Activated T-cell treated with anti-CD3 and anti-CD28 coated beads for 4 hours (primary cell): Measurements from ENCODE around the gene FHIT.
"Not testable (repeated sequence)": the region's sequence is repeated elsewhere in the genome, so short reads cannot be mapped to it uniquely, and the experiment has no call there.

ENCODE experiments used
- DNase-seq: peaks from one replicate; pipeline ENCODE4 v3.0.0-alpha.2; 2020

The FHIT gene

GRCh38 chr3:61053781-61054496 is 197.3 kb downstream of the FHIT start:
- no peak for DNase-seq

DNA sequence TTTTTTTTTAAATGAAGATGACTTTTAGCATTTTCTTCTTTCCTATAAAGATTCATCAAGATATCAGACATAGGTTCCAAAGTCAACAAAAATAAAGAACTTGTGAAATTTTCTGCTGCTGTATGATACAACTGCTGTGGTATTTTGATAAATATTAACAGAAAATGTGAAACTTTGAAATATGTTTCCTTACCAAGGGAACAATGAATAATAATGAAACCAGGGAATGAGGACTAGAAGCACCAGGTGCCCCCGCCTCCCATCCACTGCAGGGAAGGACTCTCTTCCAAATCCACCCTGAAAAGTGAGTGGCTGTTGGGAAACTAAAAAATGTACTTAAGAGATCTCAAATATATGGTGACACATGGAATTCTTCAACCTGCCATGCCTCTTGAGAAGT is 198.4 kb downstream of the FHIT start:
- no peak for DNase-seq

DNA sequence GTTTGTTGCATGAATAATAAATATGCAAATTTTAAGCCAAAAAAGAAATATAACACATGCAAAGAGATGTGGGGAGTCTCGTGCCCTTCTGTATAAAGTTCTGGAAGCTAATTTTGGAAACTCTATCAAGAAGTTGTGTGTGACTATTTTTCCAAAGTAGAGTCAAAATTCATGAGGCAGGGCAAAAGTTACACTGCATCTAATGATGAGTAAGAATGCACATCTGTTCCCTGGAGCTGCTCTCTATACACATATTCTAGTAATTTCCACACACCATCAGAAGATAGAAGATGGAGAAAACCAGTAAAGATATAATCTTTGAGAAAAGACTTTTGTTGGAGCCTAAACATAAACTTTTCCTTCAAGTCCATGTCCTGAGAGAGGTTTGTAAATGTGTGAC is 199.6 kb downstream of the FHIT start:
- DNase-seq: no peak

- DNase-seq: not testable (repeated sequence)
These were observed 206.1 kb downstream of the FHIT start for GRCh38 chr3:61045169-61045568.

DNA sequence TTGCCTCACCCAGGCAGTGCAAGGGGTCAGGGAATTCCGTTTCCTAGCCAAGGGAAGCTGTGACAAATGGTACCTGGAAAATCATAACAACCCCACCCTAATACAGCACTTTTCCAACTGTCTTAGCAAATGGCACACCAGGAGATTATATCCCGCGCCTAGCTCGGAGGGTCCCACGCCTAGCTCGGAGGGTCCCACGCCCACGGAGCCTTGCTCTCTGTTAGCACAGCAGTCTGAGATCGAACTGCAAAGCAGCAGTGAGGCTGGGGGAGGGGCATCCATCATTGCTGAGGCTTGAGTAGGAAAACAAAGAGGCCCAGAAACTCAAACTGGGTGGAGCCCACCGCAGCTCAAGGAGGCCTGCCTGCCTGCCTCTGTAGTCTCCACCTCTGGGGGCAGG is 208.1 kb downstream of the FHIT start:
- no peak for DNase-seq

- no peak for DNase-seq
These were observed 210.6 kb downstream of the FHIT start for GRCh38 chr3:61040618-61041017.

GRCh38 chr3:61035573-61035972 is 215.7 kb downstream of the FHIT start:
- no peak for DNase-seq

- no peak for DNase-seq
These were observed 218.3 kb downstream of the FHIT start for GRCh38 chr3:61032991-61033390.

DNA sequence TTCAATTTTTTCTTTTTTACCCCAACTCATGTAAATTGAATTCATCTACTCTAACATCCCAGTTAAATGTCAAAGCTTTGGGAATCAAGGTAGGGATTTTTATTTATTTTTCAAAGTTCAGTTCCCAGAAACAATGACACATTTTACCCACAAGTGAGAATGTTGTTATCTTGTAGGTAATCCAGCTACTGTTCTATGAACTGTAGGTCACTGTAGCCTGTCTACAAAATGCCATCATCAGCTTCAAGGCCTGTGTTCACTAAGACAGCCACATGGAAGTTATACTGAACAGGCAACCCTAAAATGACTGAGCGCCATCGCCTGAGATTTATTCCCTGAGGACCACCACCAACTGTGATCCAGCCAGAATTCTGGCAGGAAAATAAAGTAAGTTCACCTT is 219.7 kb downstream of the FHIT start:
- no peak for DNase-seq

GRCh38 chr3:61030469-61031035 is 220.7 kb downstream of the FHIT start:
- no peak for DNase-seq

DNA sequence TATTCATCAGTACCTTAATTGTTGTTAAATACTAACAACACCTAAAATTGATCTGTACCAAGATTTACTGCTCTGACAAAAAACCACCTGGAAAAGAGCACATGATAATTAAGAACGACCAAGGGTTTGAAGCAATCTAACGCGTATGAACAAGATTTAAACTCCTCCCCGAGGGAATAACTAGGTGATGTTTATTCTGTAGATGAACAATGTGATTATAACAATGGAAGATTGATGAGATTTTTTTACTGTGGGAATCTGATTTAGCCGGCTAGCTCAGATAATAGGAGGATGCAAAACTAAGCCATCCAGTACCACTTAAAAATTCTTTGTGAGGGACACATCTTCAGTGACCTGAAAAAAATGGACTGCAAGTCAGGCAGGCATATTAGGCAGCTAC is 222.1 kb downstream of the FHIT start:
- DNase-seq: no peak

DNA sequence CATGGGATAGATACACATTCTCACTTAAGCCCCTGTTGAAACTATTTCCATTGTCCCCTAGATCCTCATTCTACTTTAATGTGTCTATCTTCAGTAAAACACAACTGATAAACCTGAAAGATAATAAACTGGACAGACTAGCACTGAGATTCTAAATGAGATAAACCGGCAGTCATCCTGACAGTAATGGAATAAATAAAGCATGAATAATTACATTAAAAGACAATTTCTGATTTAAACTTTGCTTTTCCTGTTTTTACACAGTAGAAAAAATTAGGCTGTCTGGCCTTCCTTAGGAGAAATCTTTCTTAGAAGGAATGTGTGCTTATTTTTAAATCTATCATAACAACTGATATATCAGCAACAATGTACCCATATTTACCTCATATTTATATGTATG is 232.4 kb downstream of the FHIT start:
- no peak for DNase-seq

DNA sequence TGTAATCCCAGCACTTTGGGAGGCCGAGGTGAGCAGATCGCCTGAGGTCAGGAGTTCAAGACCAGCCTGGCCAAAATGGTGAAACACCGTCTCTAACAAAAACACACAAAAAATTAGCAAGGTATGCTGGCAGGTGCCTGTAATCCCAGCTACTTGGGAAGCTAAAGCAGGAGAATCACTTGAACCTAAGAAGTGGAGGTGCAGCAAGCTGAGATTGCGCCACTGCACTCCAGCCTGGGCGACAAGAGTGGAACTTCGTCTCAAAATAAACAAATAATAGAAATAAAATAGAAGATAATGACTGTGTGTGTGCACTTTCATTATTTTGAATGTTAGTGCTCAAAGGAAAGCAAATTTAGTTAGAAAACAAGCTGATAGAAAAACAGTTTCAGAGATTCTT is 234.2 kb downstream of the FHIT start:
- not testable (repeated sequence) for DNase-seq

GRCh38 chr3:61015859-61016258 is 235.4 kb downstream of the FHIT start:
- DNase-seq: no peak

DNA sequence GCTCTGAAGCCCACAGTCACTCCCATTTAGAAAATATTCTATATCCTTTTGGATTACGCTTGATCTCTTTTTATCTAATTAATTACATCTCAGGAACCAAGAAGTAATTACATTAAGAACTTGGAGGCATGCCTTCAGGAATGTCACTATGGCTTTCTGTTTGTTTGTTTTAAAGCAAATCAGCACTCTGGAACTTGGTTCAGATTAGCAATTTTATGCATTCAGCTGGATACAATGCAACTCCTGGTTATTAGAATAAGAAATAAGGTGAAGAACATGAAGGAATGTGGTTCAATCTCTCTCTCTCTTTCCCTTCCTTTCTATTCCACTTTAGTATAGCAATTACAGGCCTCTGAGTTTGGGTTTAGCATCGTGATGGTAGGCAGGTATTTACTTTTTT is 235.8 kb downstream of the FHIT start:
- no peak for DNase-seq

GRCh38 chr3:61008998-61009380 is 242.3 kb downstream of the FHIT start:
- no peak for DNase-seq

- no peak for DNase-seq
These were observed 242.9 kb downstream of the FHIT start for GRCh38 chr3:61008153-61008997.

- DNase-seq: no peak
These were observed 245.7 kb downstream of the FHIT start for GRCh38 chr3:61005591-61005990.

- DNase-seq: no peak
These were observed 252.4 kb downstream of the FHIT start for GRCh38 chr3:60998858-60999257.

DNA sequence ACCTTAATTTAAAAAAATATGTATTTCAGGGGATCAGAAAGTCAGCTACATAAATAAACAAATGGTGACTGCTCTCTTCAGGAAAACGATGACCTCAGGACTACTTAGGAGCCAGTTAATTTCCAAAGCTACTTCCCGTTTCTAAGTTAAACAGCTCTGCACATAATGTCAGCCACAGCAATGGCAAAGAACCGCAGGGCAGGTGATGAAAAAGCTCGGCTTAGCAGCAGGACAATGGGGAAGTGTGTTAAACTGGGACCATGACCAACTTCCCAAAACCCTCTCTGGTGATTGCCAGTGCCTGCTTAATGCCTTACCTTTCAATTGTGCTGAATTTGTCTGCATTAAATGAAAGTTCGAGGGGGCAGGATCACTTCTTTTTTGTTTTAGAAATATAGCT is 258.9 kb downstream of the FHIT start:
- no peak for DNase-seq

DNA sequence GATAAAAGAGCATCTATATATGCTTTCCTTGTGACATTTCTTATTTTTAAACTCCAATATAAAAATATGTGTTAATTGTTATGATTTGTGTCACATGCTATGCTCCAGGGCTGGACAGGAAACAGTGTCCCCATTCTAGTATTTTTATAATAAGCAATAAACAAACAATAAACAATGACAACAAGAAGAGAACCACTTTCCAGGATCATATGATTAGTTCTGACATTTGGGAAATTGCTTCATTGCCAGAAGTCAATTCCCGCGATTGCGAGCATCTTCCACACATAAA is 260.9 kb downstream of the FHIT start:
- DNase-seq: no peak

- no peak for DNase-seq
These were observed 261.4 kb downstream of the FHIT start for GRCh38 chr3:60989626-60990441.

GRCh38 chr3:60987191-60987590 is 264.1 kb downstream of the FHIT start:
- not testable (repeated sequence) for DNase-seq

DNA sequence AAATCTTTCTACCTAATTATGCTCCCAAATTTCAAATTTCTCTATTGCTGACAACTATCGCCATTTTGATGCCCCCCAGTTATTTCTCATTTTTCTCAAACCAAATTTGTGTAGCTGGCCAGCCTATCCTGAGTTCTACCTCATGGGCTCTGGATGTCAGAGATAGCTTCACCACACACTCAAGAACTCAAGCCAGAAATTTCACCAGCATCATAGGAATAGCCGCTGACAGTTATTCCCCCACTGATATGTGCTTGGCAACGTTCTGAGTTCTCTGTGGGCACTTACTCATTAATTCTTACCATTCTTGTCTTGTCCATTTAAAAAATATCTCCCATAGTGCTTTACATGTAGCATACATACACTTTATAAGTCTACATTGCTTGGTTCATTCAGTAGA is 264.7 kb downstream of the FHIT start:
- DNase-seq: no peak
